K562 (cell line): Measurements from ENCODE around the gene CTDSP2. TPM values are rescaled to one million over a fixed set of nuclear protein-coding genes. Genes with fewer than 3 reads are reported as not detected.

Source experiments
- CBX5 ChIP-seq: IDR thresholded peaks from 2 replicates; pipeline ENCODE4 v1.6.1; 2014; ENCODE audit warnings: low read depth, borderline replicate concordance
- CHAMP1 ChIP-seq: fragments of 450-650 bp; IDR thresholded peaks from 2 replicates; pipeline ENCODE4 v1.6.1; 2016; ENCODE audit warnings: mild to moderate bottlenecking
- ETV5 ChIP-seq: sonication (generic); formaldehyde crosslinking; IDR thresholded peaks from 2 replicates; pipeline ENCODE4 v1.4.0; 2020; ENCODE audit warnings: low read depth, mild to moderate bottlenecking, missing genetic modification reagents
- HNRNPH1 ChIP-seq: fragments of 200-400 bp; formaldehyde crosslinking; optimal IDR thresholded peaks from 2 replicates; pipeline ENCODE3; 2017; ENCODE audit warnings: low read depth, mild to moderate bottlenecking, low read length, moderate library complexity
- MTA3 ChIP-seq: fragments of 450-650 bp; formaldehyde crosslinking; IDR thresholded peaks from 2 replicates; pipeline ENCODE4 v1.6.1; 2017; ENCODE audit warnings: mild to moderate bottlenecking, borderline replicate concordance
- MYC ChIP-seq, 2 experiments: fragments of 250-450 bp in 1 of 2; sonication (Bioruptor Pico) in 1 of 2; IDR thresholded peaks; 2 replicates each; pipeline versions ENCODE4 v1.5.1 to v1.6.1; 2012 to 2021; ENCODE audit warnings: low read depth in 2 of 2, borderline replicate concordance in 1 of 2, improper control_type of control experiment in 1 of 2, low read length in 1 of 2, mild to moderate bottlenecking in 1 of 2, moderate library complexity in 1 of 2
- NFIC ChIP-seq: fragments of 450-650 bp; IDR thresholded peaks from 2 replicates; pipeline ENCODE4 v1.6.1; 2017; ENCODE audit warnings: mild to moderate bottlenecking, inconsistent platforms
- NR1H2 ChIP-seq: sonication (generic); formaldehyde crosslinking; IDR thresholded peaks from 2 replicates; pipeline ENCODE4 v1.4.0; 2020; ENCODE audit warnings: mild to moderate bottlenecking, missing genetic modification reagents
- PKNOX1 ChIP-seq: fragments of 450-650 bp; IDR thresholded peaks from 2 replicates; pipeline ENCODE4 v1.6.1; 2016
- POLR2G ChIP-seq: fragments of 200-400 bp; formaldehyde crosslinking; IDR thresholded peaks from 2 replicates; pipeline ENCODE4 v1.6.1; 2017; ENCODE audit warnings: low read depth, mild to moderate bottlenecking, antibody characterized with exemption, low read length, moderate library complexity
- PRDM10 ChIP-seq: fragments of 450-650 bp; IDR thresholded peaks from 2 replicates; pipeline ENCODE4 v1.6.1; 2018; ENCODE audit not compliant: partially characterized antibody
- RBM34 ChIP-seq: fragments of 200-400 bp; formaldehyde crosslinking; IDR thresholded peaks from 2 replicates; pipeline ENCODE4 v1.6.1; 2018; ENCODE audit warnings: low read length, borderline replicate concordance; ENCODE audit not compliant: insufficient read depth
- RHOXF2B ChIP-seq: fragments of 250-450 bp; sonication (Bioruptor Pico); conservative IDR thresholded peaks from 2 replicates; pipeline ENCODE4 v1.5.1; 2021
- SIN3A ChIP-seq, 2 experiments: fragments of 150-350 bp in 1 of 2; IDR thresholded peaks; 2 replicates each; pipeline ENCODE4 v1.6.1; 2011 to 2016; ENCODE audit warnings: borderline replicate concordance in 2 of 2, low read depth in 2 of 2, low read length in 2 of 2, mild to moderate bottlenecking in 2 of 2, moderate library complexity in 2 of 2; ENCODE audit not compliant: control insufficient read depth in 1 of 2
- SMARCA5 ChIP-seq: fragments of 450-650 bp; IDR thresholded peaks from 2 replicates; pipeline ENCODE4 v1.6.1; 2016
- SUPT5H ChIP-seq: fragments of 450-650 bp; IDR thresholded peaks from 2 replicates; pipeline ENCODE4 v1.6.1; 2016
- TFAP4 ChIP-seq: sonication (generic); formaldehyde crosslinking; IDR thresholded peaks from 2 replicates; pipeline ENCODE4 v1.8.0; 2022; ENCODE audit warnings: missing genetic modification reagents, mild to moderate bottlenecking, moderate library complexity, borderline replicate concordance
- ZBTB17 ChIP-seq: fragments of 450-650 bp; formaldehyde crosslinking; IDR thresholded peaks from 2 replicates; pipeline ENCODE4 v1.4.0; 2020; ENCODE audit warnings: mild to moderate bottlenecking
- polyA plus RNA-seq, 8 experiments: library from polyadenylated mRNA; depleted of rRNA in 4 of 8; stranded (reverse) in 5 of 8; unstranded in 3 of 8; fragments of >200 nt; fragmentation: Nextera tagmentation in 2 of 8; fragmentation: Illumina TruSeq in 1 of 8; extraction: Ambion mirVana in 2 of 8; extraction: Trizol in 1 of 8; gene quantifications; 2 replicates each; pipeline versions ENCODE4 v1.2.1 to v1.2.3, GENCODE V29; 2011 to 2014; ENCODE audit warnings: inconsistent platforms in 1 of 8, missing spikeins in 1 of 8
- total RNA-seq, 7 experiments: library from RNA; depleted of rRNA in 6 of 7; stranded (reverse); fragments of >200 nt in 6 of 7; fragmentation: Illumina TruSeq in 2 of 7; extraction: Trizol in 2 of 7; gene quantifications; 2 replicates each; pipeline versions ENCODE4 v1.2.1 to v1.2.3, GENCODE V29; 2011 to 2021; ENCODE audit warnings: low replicate concordance in 1 of 7

Gene CTDSP2
- total and polyA plus RNA-seq, 9 of the 15 experiments (the other 6 are each of a cell fraction or from before 2014, with no cell fraction given) = 20.4 to 108 (median 47.7) TPM

GRCh38 chr12:57845478-57846284 is 848 bp downstream of the CTDSP2 start (continued):
- TF ChIP-seq RBM34 (no peak), ZBTB17 (CRISPR knock-in tag) (no peak), PRDM10 (peak; percentile 24), TFAP4 (CRISPR knock-in tag) (peak; percentile 75), NR1H2 (CRISPR knock-in tag) (no peak; the same call in 1 of the 2 replicates), MTA3 (0 out of 2 replicates have a peak, but pooled peaks have one; percentile 43), POLR2G (peak; percentile 76), SIN3A (IDR thresholded peaks at IDR 0.05; ENCODE audit: borderline replicate concordance in 2 of 2, control insufficient read depth in 1 of 2, low read depth in 2 of 2, low read length in 2 of 2) (peak; percentile 68 to 72; a peak in 3 of 4 replicates), ETV5 (CRISPR knock-in tag) (0 out of 2 replicates have a peak, but pooled peaks have one; percentile 41), CBX5 (no peak), PKNOX1 (peak; percentile 38; the same call in 1 of the 2 replicates), SUPT5H (0 out of 2 replicates have a peak, but pooled peaks have one; percentile 26), MYC (IDR thresholded peaks at IDR 0.05; ENCODE audit: low read depth, low read length) (peak; percentile 7; the same call in 1 of the 2 replicates), MYC (CRISPR knock-in tag; IDR thresholded peaks at IDR 0.05; ENCODE audit: borderline replicate concordance, low read depth) (no peak), SMARCA5 (0 out of 2 replicates have a peak, but pooled peaks have one; percentile 47), NFIC (0 out of 2 replicates have a peak, but pooled peaks have one; percentile 7), HNRNPH1 (no peak), CHAMP1 (no peak), RHOXF2B (CRISPR knock-in tag) (no peak)
